Activated gamma-delta T cell treated with anti-CD3 and anti-CD28 coated beads, Interleukin-2, amount 50 U/mL, for 16 hours (primary cell): Measurements from ENCODE around the gene CSK.

Experiments
- DNase-seq: peaks from one replicate; pipeline ENCODE4 v3.0.0-alpha.2; 2020; ENCODE audit warnings: low read depth

The CSK gene

GRCh38 chr15:74843445-74843828, 61.6 kb downstream of the CSK start:
- no peak for DNase-seq

DNA sequence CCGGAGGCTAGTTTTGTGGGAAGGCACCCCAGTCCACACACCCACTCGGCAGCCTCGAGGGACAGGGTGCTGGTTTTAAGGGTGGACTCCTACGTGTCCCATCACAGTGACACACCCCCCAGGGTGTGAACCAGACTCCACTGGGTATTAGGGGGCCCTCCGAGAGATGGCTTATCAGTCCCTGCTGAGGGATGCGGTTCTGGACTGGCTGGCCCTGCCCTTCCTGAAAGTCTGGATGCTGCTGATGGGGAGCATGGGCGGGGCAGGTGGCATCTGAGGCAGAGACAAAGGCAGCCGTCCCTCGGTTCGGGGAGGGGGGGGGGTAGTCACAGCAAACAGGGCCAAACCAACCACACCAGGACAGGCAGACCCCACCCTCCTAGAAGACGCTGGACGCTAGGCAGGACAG, 62.0 kb downstream of the CSK start:
- no peak for DNase-seq

DNA sequence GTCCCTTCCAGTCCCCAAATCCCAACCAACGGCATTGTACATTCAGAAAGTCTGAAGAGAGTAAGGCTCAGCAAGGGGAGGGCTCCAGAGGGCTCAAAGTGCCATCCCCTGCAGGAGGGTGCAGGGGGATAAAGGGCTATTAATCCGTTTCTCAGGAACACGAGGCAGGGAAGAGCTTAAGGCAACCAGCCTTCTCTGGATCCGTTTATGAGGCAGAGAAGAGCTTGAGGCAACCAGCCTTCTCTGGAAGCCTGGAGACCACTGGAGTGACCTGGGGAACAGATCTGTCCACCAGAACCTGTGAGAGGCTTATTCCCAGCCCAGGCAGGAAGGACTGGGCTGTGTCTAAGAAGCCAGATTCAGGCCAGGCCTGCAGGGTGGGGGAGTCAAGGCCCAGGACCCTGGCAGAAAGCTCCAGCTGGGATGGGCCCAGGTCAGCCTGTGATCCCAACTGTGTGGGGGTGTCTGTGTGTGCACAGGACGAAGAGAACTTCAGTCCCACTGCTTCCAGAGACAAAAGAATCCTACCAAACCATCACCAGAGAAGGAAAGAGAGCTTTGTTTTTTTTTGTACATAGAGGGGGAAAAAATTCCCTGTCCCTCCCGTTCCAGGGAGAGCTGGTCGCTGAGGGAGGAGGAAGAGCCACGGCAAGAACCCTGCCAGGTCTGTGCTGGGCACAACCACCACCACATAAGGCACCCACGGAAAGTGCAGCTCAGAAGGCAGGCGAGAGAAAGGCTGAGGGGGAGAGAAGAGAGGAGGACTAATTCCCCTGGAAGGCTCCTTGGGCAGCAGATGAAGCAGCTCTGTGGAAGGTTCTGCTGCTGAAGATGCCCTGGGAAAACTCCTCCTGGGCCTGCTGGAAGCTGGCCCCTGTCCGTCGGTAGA, 62.7 kb downstream of the CSK start:
- no peak for DNase-seq

- DNase-seq, result peak; percentile 41
Measured at GRCh38 chr15:74845208-74845568, 63.3 kb downstream of the CSK start.

- no peak for DNase-seq
Measured at GRCh38 chr15:74845581-74845980, 63.7 kb downstream of the CSK start.

- DNase-seq, result no peak
Measured at GRCh38 chr15:74847432-74847831, 65.6 kb downstream of the CSK start.

DNA sequence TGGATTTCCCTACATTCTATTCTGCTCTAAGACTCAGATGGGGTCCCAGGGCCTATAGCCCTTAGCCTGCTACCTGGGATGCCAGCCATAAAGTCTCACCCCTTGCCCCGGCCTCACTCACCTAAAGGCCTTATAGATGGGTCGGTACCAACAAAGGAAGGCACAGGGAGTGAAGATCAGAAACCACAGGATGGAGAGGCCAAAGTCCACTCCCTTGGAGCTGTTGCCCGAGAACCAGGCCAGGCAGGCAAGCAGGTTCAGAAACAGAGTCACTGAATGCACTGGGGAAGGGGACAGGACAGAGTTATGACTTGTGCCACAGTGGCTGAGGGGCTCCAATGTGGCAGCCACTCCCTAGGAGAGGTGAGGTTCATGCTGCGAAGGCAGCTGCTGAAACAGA, 68.5 kb downstream of the CSK start:
- no peak for DNase-seq

GRCh38 chr15:74851960-74852359, 70.1 kb downstream of the CSK start:
- no peak for DNase-seq
